SK-N-MC (cell line): ENCODE results near the gene GRM7.

ENCODE experiments used
- DNase-seq: peaks from one replicate; pipeline ENCODE4 v3.0.0-alpha.2; 2011; ENCODE audit warnings: low read depth, low spot score
- H3K27ac ChIP-seq: fragments of 200-600 bp; sonication (generic); 2 replicates; pipeline ENCODE4 v1.5.1; 2016; ENCODE audit warnings: mixed run types
- H3K36me3 ChIP-seq: fragments of 200-600 bp; sonication (generic); 2 replicates; pipeline ENCODE4 v1.6.1; 2017; ENCODE audit warnings: antibody characterized with exemption, low read length, mixed read lengths; ENCODE audit not compliant: insufficient read depth
- H3K4me3 ChIP-seq: fragments of 200-600 bp; sonication (generic); 2 replicates; pipeline ENCODE4 v1.5.1; 2016
- H3K9ac ChIP-seq: fragments of 200-600 bp; sonication (generic); 2 replicates; pipeline ENCODE4 v1.8.0; 2017; ENCODE audit warnings: mixed run types, mixed read lengths; ENCODE audit not compliant: insufficient read length
- H3K9me3 ChIP-seq: fragments of 200-600 bp; sonication (generic); 2 replicates; pipeline ENCODE4 v1.6.1; 2017; ENCODE audit warnings: low read depth, mild to moderate bottlenecking, antibody characterized with exemption, low read length, moderate library complexity, mixed read lengths
- EZH2 ChIP-seq: fragments of 200-600 bp; sonication (generic); IDR thresholded peaks from one replicate; pipeline ENCODE4 v1.6.1; 2017; ENCODE audit warnings: antibody characterized with exemption
- FOXP2 ChIP-seq: optimal IDR thresholded peaks from 2 replicates; pipeline ENCODE3; 2011; ENCODE audit warnings: mild to moderate bottlenecking, moderate library complexity; ENCODE audit not compliant: insufficient read depth; ENCODE audit errors: extremely low read length, control extremely low read depth
- POLR2AphosphoS5 ChIP-seq: IDR thresholded peaks from 2 replicates; pipeline ENCODE4 v1.6.1; 2012; ENCODE audit warnings: mild to moderate bottlenecking, low read depth, low read length, borderline replicate concordance

Gene GRM7

GRCh38 chr3:7381741-7382140 is 520.8 kb downstream of the GRM7 start:
- Histone ChIP-seq H3K9ac (no peak overlapping the region), H3K9me3 (no peaks in the 10 kb centered on the region), H3K4me3 (no peak overlapping the region), H3K27ac (peak overlapping the region; percentile 87; the same call in 1 of the 2 replicates), H3K36me3 (no peaks in the 10 kb centered on the region)
- TF ChIP-seq EZH2 (no peak), POLR2AphosphoS5 (no peak), FOXP2 (no peak)
- DNase-seq: no peak

GRCh38 chr3:7382293-7383010 is 521.5 kb downstream of the GRM7 start:
- H3K4me3 ChIP-seq: peak overlapping the region; percentile 51
- peak overlapping the region; percentile 87 for H3K27ac ChIP-seq
- no peaks in the 10 kb centered on the region for H3K9me3 ChIP-seq
- TF ChIP-seq POLR2AphosphoS5: peak; percentile 37; the same call in 1 of the 2 replicates
- TF ChIP-seq EZH2: no peak
- DNase-seq: peak; percentile 73
- no peaks in the 10 kb centered on the region for H3K36me3 ChIP-seq
- H3K9ac ChIP-seq: no peak overlapping the region

- Histone ChIP-seq H3K4me3 (no peak overlapping the region), H3K36me3 (no peaks in the 10 kb centered on the region), H3K9ac (no peak overlapping the region), H3K9me3 (no peaks in the 10 kb centered on the region), H3K27ac (no peak overlapping the region)
- TF ChIP-seq EZH2 (no peak), FOXP2 (no peak), POLR2AphosphoS5 (no peak)
- no peak for DNase-seq
Measured at GRCh38 chr3:7385635-7386034, 524.7 kb downstream of the GRM7 start.

GRCh38 chr3:7388026-7388425 is 527.1 kb downstream of the GRM7 start:
- no peak for DNase-seq

GRCh38 chr3:7392206-7392605 is 531.3 kb downstream of the GRM7 start:
- Histone ChIP-seq H3K9me3 (no peaks in the 10 kb centered on the region), H3K9ac (no peak overlapping the region), H3K4me3 (no peak overlapping the region), H3K27ac (no peak overlapping the region), H3K36me3 (no peaks in the 10 kb centered on the region)
- DNase-seq: no peak
- no peak for TF ChIP-seq POLR2AphosphoS5
- TF ChIP-seq EZH2: no peak
- TF ChIP-seq FOXP2: no peak

More at GRCh38 chr3:7388026-7388425, 527.1 kb downstream of the GRM7 start:
- Histone ChIP-seq H3K27ac (no peak overlapping the region), H3K9me3 (no peaks in the 10 kb centered on the region), H3K9ac (no peak overlapping the region), H3K36me3 (no peaks in the 10 kb centered on the region), H3K4me3 (no peak overlapping the region)
- TF ChIP-seq EZH2 (no peak), FOXP2 (no peak), POLR2AphosphoS5 (no peak)

- no peak for DNase-seq
- Histone ChIP-seq H3K9me3 (no peaks in the 10 kb centered on the region), H3K36me3 (no peaks in the 10 kb centered on the region), H3K4me3 (no peak overlapping the region), H3K9ac (no peak overlapping the region), H3K27ac (no peak overlapping the region)
- TF ChIP-seq POLR2AphosphoS5: no peak
- TF ChIP-seq FOXP2: no peak
- TF ChIP-seq EZH2: no peak
Measured at GRCh38 chr3:7393944-7394605, 533.2 kb downstream of the GRM7 start.

GRCh38 chr3:7396534-7396933 is 535.6 kb downstream of the GRM7 start:
- no peak overlapping the region for H3K9ac ChIP-seq

GRCh38 chr3:7397097-7397496 is 536.2 kb downstream of the GRM7 start:
- H3K9me3 ChIP-seq: no peaks in the 10 kb centered on the region
- no peak for DNase-seq
- no peaks in the 10 kb centered on the region for H3K36me3 ChIP-seq
- TF ChIP-seq EZH2 (no peak), POLR2AphosphoS5 (no peak), FOXP2 (no peak)
- H3K4me3 ChIP-seq: no peak overlapping the region
- no peak overlapping the region for H3K9ac ChIP-seq
- no peak overlapping the region for H3K27ac ChIP-seq

More at GRCh38 chr3:7396534-7396933, 535.6 kb downstream of the GRM7 start:
- DNase-seq: no peak
- no peak overlapping the region for H3K4me3 ChIP-seq
- no peak for TF ChIP-seq POLR2AphosphoS5
- TF ChIP-seq FOXP2: no peak
- no peak for TF ChIP-seq EZH2
- H3K36me3 ChIP-seq: no peaks in the 10 kb centered on the region
- no peaks in the 10 kb centered on the region for H3K9me3 ChIP-seq
- no peak overlapping the region for H3K27ac ChIP-seq
